A673 (cell line): ENCODE results near the gene ZBTB16.

Experiments used
- CTCF ChIP-seq: fragments of 300-800, 200-600 bp; sonication (generic); conservative IDR thresholded peaks from 2 replicates; pipeline ENCODE4 v1.5.1; 2017; ENCODE audit warnings: low read depth, mild to moderate bottlenecking, antibody characterized with exemption, low read length, moderate library complexity, mixed read lengths
- EZH2 ChIP-seq: fragments of 200-600 bp; sonication (generic); IDR thresholded peaks from 2 replicates; pipeline ENCODE4 v1.6.1; 2017; ENCODE audit warnings: borderline replicate concordance, low read depth, mild to moderate bottlenecking, mixed read lengths, antibody characterized with exemption, low read length; ENCODE audit not compliant: poor library complexity, severe bottlenecking

GRCh38 chr11:114199051-114199450, 139.5 kb downstream of the ZBTB16 start:
- TF ChIP-seq CTCF (no peak), EZH2 (no peak)
